Panc1 (cell line): ENCODE data around the gene FARS2.

ENCODE experiments used
- CTCF ChIP-seq: fragments of 450-650 bp; IDR thresholded peaks from 2 replicates; pipeline ENCODE4 v1.5.1; 2017; ENCODE audit warnings: mild to moderate bottlenecking
- POLR2AphosphoS5 ChIP-seq: IDR thresholded peaks from 2 replicates; pipeline ENCODE4 v1.6.1; 2012; ENCODE audit warnings: mild to moderate bottlenecking, low read depth, low read length, moderate library complexity
- REST ChIP-seq, 2 experiments: IDR thresholded peaks; 2 replicates each; pipeline ENCODE4 v1.6.1; 2011 to 2012; ENCODE audit warnings: low read depth in 2 of 2, control low read depth in 1 of 2, low read length in 1 of 2, mild to moderate bottlenecking in 1 of 2, moderate library complexity in 1 of 2; ENCODE audit not compliant: insufficient read depth in 1 of 2
- TCF7L2 ChIP-seq: IDR thresholded peaks from 2 replicates; pipeline ENCODE4 v1.6.1; 2011; ENCODE audit warnings: mild to moderate bottlenecking, low read depth, low read length, inconsistent platforms

GRCh38 chr6:5776706-5777390 lies 515.5 kb downstream of the FARS2 start:
- TF ChIP-seq CTCF (no peak), REST (IDR thresholded peaks at IDR 0.05; ENCODE audit: insufficient read depth in 1 of 2, low read depth in 2 of 2, low read length in 1 of 2) (no peak), POLR2AphosphoS5 (no peak), TCF7L2 (no peak)
